OCI-LY7 (cell line): Measurements from ENCODE around the gene CPA1. TPM values are rescaled to one million over a fixed set of nuclear protein-coding genes. Genes with fewer than 3 reads are reported as not detected.

Experiments
- BruUV-seq: library from RNA; stranded (reverse); fragments of 400-500 nt; replicated peaks from 2 replicates; lab custom pipeline; 2021; lab: Mats Ljungman, UMichigan
- CTCF ChIA-PET: fragments of 300-600 bp; sonication (Branson Sonifier 250); formaldehyde crosslinking; loops from one replicate; lab custom pipeline; 2022; ENCODE audit warnings: antibody characterized with exemption; ENCODE audit not compliant: unreplicated experiment; lab: Charles Lee
- POLR2A ChIA-PET: fragments of 300-600 bp; sonication (Branson Sonifier 250); formaldehyde crosslinking; loops from one replicate; lab custom pipeline; 2022; ENCODE audit warnings: antibody characterized with exemption; lab: Charles Lee
- DNase-seq: peaks from one replicate; pipeline ENCODE4 v3.0.0-alpha.2; 2015; ENCODE audit warnings: low spot score
- H2AFZ ChIP-seq: fragments of 200-600 bp; sonication (generic), shearing (Covaris generic); 2 replicates; pipeline ENCODE4 v1.6.1; 2014; ENCODE audit warnings: mild to moderate bottlenecking, antibody characterized with exemption, low read length, moderate library complexity
- H3K27ac ChIP-seq: fragments of 200-600 bp; sonication (generic); 2 replicates; pipeline ENCODE4 v1.5.1; 2014; ENCODE audit warnings: mixed run types, low read depth, mild to moderate bottlenecking, moderate library complexity, low read length, inconsistent platforms; ENCODE audit not compliant: poor library complexity, severe bottlenecking
- H3K36me3 ChIP-seq: fragments of 200-600 bp; sonication (generic); 2 replicates; pipeline ENCODE4 v1.6.1; 2014; ENCODE audit warnings: mild to moderate bottlenecking, antibody characterized with exemption, low read length, moderate library complexity, mixed read lengths; ENCODE audit not compliant: insufficient read depth
- H3K4me1 ChIP-seq: fragments of 200-600 bp; sonication (generic); 2 replicates; pipeline ENCODE4 v1.5.1; 2014; ENCODE audit warnings: mild to moderate bottlenecking, low read length; ENCODE audit not compliant: insufficient read depth, poor library complexity, severe bottlenecking
- H3K4me2 ChIP-seq: fragments of 200-600 bp; sonication (generic); 2 replicates; pipeline ENCODE4 v1.6.1; 2014; ENCODE audit warnings: mild to moderate bottlenecking, low read length
- H3K4me3 ChIP-seq: fragments of 200-600 bp; sonication (generic); 2 replicates; pipeline ENCODE4 v1.5.1; 2014; ENCODE audit warnings: mild to moderate bottlenecking, low read depth, low read length; ENCODE audit not compliant: poor library complexity, severe bottlenecking
- H3K79me2 ChIP-seq: fragments of 200-600 bp; sonication (generic); 2 replicates; pipeline ENCODE4 v1.6.1; 2016; ENCODE audit warnings: low read depth, mild to moderate bottlenecking, low read length, moderate library complexity, mixed read lengths; ENCODE audit not compliant: insufficient read depth
- H3K9me2 ChIP-seq: fragments of 200-600 bp; sonication (generic); 2 replicates; pipeline ENCODE4 v1.6.1; 2016; ENCODE audit warnings: mild to moderate bottlenecking, low read length, mixed read lengths; ENCODE audit not compliant: insufficient read depth
- H3K9me3 ChIP-seq: fragments of 200-600 bp; sonication (generic); 2 replicates; pipeline ENCODE4 v1.6.1; 2014; ENCODE audit warnings: mild to moderate bottlenecking, mixed run types, low read length, mixed read lengths
- H4K20me1 ChIP-seq: fragments of 200-600 bp; sonication (generic); 2 replicates; pipeline ENCODE4 v1.6.1; 2014; ENCODE audit warnings: mild to moderate bottlenecking, antibody characterized with exemption, low read length, moderate library complexity, mixed read lengths; ENCODE audit not compliant: insufficient read depth
- CTCF ChIP-seq: fragments of 200-600 bp; sonication (generic); conservative IDR thresholded peaks from 2 replicates; pipeline ENCODE4 v1.5.1; 2014; ENCODE audit warnings: mild to moderate bottlenecking, antibody characterized with exemption, low read length, moderate library complexity, mixed read lengths
- EZH2phosphoT487 ChIP-seq: fragments of 200-600 bp; sonication (generic); IDR thresholded peaks from 2 replicates; pipeline ENCODE4 v1.6.1; 2018; ENCODE audit warnings: low read depth, borderline replicate concordance, mild to moderate bottlenecking, mixed run types, antibody characterized with exemption, low read length, moderate library complexity, mixed read lengths
- intact Hi-C: fragments of 100-400 bp; cut with micrococcal nuclease; formaldehyde crosslinking; loops from one replicate; pipeline ENCODE4 v1.10.0; 2022; ENCODE audit not compliant: unreplicated experiment
- total RNA-seq, 2 experiments: library from RNA; depleted of rRNA in 1 of 2; stranded (reverse); fragments of >200 nt in 1 of 2; shearing (Covaris generic) in 1 of 2; gene quantifications; 2 replicates each; pipeline ENCODE4 v1.2.3, GENCODE V29; 2014 to 2022

Gene CPA1
- total RNA-seq, 2 experiments from 2014 or later, result not detected

- CTCF ChIA-PET, result no interaction called here
- no TSS peak for BruUV-seq
- Histone ChIP-seq H4K20me1 (no peaks in the 10 kb centered on the region), H2AFZ (no peak overlapping the region), H3K79me2 (no peaks in the 10 kb centered on the region), H3K9me2 (no peaks in the 10 kb centered on the region), H3K4me3 (no peak overlapping the region), H3K27ac (no peak overlapping the region), H3K36me3 (no peaks in the 10 kb centered on the region), H3K4me1 (no peaks in the 10 kb centered on the region), H3K4me2 (no peak overlapping the region), H3K9me3 (peaks cover 4% of the 10 kb centered on the region; the same call in 1 of the 2 replicates)
- DNase-seq, result no peak
- TF ChIP-seq EZH2phosphoT487, result no peak
- no peak for TF ChIP-seq CTCF
- intact Hi-C loops, result no loop called here
- POLR2A ChIA-PET, result no interaction called here
These were observed 664 bp downstream of the CPA1 start for GRCh38 chr7:130380861-130381455.

DNA sequence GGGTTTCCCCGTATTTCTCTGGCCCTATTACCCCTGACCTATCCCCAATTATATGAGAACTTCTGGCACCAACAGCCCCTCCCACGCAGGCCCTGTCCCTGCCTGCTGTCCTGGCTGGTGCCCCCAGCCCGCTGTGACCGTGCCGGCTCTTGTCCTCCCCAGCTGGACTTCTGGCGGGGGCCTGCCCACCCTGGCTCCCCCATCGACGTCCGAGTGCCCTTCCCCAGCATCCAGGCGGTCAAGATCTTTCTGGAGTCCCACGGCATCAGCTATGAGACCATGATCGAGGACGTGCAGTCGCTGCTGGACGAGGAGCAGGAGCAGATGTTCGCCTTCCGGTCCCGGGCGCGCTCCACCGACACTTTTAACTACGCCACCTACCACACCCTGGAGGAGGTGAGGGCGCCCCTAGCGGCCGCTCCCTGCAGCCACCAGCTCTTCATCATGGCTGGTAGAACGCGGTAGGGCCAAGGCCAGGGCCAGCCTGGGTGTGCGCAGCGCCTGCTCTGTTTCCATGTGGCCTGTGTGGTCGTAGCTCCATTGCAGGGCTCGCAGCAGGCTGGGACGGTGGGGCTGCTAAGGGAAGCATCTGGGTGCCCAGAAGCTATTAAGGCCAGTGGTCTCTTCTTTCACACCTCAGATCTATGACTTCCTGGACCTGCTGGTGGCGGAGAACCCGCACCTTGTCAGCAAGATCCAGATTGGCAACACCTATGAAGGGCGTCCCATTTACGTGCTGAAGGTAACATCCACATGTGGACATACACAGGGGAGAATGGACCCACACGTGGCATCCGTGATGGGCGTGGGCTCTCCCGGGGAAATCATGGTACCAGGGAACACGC is 1.4 kb downstream of the CPA1 start:
- Histone ChIP-seq H2AFZ (no peak overlapping the region), H3K4me1 (no peaks in the 10 kb centered on the region), H3K4me2 (no peak overlapping the region), H3K4me3 (no peak overlapping the region), H3K27ac (no peak overlapping the region), H3K79me2 (no peaks in the 10 kb centered on the region), H3K9me3 (no peaks in the 10 kb centered on the region), H3K36me3 (no peaks in the 10 kb centered on the region), H3K9me2 (no peaks in the 10 kb centered on the region), H4K20me1 (no peaks in the 10 kb centered on the region)
- BruUV-seq, result no TSS peak
- no peak for TF ChIP-seq CTCF
- TF ChIP-seq EZH2phosphoT487, result no peak
- intact Hi-C loops, result no loop called here
- ChIA-PET POLR2A (no interaction called here), CTCF (no interaction called here)
- no peak for DNase-seq
